NOMO-1 treated with DMSO at 0.1 percent for 48 hours (cell line): Measurements from ENCODE around the gene LHPP.

ENCODE experiments used
- DNase-seq: peaks from one replicate; lab custom pipeline; 2025; ENCODE audit not compliant: unreplicated experiment; lab: John Stamatoyannopoulos, UW

LHPP gene

DNA sequence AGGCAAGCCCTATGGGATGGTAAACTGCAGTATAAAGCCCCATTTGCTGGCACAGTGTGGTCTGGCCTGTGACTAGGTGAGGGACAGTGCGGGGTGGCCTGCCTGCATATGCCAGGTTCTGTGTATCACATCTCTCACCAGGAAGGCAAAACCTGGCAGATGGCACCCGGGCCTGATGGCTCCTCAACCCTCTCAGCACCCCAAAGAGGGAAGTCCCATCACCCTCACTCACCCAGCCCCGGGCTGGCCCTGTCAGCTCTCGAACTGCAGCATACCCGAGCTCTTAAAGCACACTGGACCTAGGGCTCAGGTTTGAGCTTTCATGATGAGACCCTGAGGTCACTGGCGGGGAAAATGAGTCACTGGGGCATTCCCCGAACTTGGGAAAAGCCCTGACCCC, 130.5 kb downstream of the LHPP start:
- no peak for DNase-seq

DNA sequence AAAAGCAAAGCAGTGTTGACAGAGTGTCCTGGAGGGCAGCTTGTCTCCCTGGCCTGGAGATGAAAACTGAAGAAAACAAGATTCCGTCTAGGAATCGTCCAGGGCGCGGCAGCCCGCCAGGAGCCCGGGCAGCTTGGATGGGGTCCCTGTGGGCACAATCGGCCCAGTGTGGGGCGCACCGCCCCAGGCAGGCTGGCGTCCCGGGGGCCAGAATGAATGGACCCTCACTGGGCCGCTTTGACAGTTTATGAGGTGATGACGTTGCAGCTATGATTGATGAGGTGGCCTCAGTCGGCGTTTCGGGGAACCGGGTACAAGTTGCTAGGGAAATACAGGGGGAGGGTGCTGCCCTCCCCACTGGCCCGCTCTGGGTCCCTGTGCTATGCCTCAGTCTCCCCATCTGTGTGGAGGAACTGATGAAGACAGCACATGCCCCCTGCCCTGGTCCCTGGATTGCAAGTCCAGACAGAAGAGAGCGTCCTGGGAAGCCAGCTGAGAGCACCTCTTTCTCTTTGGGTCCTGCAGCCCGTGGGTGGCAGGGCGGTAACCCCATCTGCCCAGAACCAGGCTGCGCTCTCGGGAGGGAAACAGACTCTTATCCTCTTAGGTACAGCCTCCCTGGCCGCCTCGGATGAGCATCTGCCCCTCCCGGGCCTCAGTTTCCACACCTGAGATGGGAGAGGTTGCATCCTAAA, 131.3 kb downstream of the LHPP start:
- DNase-seq: no peak

DNA sequence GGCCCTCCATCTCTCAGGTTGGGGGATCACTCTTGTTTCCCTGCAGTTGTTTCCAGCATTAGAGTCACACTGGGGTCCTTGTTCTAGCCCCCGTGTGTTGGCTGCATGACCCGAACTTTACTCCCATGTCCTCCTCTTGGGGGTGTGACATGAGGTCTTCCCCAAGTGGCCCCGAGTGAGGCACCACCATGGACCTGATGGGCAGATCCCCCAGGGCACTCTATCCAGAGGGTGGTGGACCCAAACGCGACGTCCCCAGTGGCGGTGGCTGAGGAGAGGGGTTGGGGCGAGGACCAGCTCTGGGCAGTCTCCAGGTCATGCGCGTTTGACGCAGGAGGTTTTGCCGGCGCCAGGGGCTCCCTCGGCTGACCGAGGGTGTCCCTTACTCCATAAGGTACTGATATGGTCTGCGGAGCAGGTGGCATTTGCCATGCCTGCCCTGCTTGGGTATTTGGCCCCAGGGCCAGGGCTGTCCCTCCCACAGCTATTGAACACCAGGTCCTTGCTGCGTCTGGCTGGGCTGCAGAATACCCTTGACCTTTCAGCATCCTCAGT, 131.9 kb downstream of the LHPP start:
- no peak for DNase-seq

DNA sequence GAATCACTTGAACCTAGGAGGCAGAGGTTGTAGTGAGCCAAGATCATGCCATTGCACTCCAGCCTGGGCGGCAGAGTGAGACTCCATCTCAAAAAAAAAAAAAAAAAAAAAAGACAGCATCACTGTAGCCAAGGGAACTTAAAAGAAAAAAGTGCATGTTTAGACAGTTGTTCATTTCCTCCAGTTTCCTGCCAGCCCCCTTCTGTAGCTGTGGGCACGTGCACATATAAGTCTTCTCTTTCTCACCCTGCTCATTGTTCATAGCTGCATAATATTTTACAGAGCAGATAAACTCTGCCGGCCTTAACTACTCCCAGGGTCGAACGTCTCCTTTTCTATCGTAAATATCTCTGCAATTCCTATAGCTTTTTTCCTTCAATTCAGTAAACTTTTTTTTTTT, 132.6 kb downstream of the LHPP start:
- DNase-seq: no peak

DNA sequence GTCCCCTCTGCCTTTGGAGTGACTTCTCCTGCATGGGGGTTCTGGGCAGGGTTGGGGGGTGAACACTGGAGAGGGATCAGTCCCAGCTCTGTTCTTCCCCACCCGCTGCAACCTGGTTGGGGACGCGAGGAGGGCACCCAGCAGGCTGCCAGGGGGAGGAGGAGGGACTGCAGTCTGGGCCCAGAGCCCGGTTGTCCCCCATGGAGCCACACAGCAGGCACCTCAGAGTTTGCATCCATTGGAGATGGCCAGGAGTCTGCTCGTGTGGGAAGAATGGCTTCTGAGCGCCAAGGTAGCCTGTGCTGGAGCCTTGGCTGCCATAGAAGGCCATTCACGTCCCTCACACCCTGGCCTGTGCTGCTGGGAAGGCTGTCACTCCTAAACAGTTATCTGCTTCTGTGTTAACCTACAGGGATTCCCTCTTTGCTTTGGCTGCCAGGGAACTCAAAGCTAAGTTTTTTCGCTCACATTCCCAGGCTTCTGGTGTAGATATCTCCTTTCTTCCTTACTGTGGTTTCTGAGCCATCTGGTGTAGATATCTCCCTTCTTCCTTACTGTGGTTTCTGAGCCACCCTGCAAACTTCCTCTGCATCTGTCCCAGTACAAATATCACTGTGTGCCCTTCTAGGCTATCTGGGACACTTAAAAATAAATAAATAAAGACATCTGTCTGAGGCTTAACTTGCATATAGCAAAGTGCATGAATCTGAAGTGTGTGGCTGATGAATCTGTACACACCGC, 133.7 kb downstream of the LHPP start:
- DNase-seq: no peak

DNA sequence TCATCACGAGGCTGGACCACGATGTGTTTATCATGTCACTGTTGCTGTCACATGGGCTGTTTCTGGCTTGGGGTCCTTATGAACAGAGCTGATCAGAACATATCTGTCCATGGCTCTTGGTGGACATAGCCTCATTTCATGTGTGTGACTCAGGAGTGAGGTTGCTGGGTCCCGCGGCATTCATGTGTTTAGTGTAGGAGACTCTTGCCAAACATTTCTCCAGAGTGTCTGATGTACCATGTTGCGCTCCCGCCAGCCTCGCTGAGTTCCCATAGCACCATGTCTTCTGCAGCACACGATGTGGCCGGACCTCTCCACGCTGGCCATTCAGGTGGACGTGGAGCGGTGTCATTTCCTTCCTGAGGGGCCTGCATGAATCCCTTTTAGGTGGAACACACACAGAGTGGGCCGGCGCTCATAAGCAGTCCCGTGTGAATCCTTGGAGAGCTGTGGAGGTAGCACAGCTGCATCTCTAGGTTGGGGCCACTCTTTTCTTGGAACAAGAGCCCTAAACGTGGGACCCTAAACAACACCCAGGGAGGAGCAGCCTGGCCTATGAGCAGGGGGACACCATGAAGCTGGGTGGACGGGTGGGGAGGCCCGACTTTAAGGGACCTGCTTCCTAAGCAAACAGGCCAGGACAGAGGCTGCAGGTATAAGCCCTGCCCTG, 134.6 kb downstream of the LHPP start:
- no peak for DNase-seq

DNA sequence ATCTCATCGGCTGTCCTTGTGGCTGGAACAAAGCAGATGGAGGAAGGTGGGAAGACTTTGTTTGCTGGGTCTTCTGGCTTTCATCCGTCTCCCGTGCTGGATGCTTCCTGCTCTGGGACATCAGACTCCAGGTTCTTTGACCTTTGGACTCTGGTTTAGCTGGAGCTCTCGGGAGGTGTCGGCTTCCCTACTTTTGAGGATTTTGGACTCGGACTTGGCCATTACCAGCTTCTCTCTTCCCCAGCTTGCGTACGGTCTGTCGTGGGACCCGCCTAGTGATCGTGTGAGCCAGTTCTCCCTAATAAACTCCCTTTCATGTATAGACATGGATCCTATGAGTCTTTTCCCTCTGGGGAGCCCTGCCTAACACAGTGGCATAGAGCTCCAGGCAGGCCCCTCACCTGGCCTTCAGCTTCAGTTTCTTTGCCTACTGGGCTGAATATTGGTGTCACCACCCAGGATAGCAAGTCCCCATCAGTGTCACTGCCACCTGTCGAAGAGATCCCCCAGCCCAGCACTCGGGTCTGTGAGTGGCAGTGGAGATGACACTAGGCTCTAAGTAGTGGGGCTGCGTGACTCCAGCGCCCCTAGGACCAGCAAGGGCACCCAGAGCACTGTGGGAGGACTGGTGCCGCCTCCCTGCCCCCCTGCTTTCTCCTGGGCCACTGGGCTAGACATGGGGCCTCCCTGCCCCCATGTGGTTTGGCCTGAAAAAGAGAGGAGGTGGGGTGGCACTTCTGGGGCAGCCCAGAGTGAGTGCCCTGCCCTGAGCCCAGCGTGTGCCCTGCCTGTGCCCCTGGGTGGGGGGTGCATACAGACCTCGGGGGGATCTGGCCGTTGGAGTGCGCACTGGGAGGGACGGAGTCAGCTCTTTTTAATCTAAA, 135.6 kb downstream of the LHPP start:
- no peak for DNase-seq

DNA sequence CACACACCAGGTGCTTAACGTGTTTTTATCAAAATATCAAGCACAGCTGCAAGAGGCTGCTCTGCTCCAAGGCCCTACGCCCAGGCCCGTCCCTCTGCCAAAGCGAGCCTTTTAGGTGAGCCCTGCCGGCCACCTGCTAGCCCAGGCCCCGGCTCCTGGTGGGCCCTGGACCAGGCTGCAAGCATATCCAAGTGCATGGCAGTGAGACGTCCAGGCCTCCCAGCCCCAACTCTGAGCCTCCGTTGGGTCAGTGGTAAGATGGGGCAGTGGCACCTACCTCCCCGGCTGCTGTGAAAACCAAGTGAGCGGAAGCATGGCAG, 136.2 kb downstream of the LHPP start:
- no peak for DNase-seq

DNA sequence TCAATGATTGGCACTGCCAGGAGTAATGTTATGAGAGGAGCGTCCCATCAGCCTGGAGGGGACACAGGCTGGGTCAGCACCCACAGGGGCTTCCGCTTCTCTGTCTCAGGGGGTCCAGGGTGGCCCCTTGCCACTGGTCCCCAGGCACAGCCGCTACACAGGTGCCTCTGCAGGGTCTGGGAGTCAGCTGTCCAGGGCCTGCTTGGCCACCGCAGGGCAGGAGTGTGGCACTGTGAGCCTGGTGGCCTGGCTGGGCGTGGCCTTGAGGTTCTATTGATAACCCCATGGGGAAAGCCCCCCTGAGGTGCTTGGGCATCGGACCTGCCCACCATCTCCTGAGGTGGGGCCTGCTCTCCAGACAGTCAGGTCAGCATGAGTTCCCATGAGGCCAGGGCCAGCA, 136.6 kb downstream of the LHPP start:
- DNase-seq: no peak

DNA sequence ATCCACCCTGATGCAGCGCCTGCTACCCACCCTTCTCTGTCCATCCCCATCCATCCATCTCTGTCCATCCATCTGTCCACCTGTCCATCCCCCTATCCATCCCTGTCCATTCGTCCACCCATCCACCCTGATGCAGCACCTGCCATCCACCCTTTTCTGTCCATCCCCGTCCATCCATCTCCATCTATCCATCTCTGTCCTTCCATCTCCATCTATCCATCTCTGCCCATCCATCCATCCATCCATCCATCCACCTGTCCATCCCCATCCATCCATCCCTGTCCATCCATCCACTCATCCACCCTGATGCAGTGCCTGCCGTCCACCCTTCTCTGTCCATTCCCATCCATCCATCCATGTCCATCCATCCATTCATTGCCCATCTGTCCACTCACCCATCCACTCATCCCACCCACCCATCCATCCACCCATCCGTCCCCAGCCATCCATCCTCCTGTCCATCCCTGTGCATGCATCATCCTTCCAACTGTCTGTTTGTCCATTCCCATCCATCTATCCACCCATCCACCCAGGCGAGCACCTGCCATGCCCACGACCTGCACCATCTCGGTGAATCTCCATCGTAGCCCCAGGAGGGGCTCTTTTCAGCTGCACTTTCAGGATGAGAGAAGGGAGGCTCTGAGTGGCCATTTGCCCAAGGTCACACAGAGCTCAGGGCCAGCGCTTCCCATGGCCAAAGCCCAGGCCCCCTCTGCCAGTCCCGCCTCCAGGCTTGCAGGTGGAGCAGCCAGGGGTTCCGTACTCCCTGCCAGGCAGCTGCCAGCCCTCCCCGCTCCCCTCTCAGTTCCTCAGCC, 137.4 kb downstream of the LHPP start:
- DNase-seq: no peak

DNA sequence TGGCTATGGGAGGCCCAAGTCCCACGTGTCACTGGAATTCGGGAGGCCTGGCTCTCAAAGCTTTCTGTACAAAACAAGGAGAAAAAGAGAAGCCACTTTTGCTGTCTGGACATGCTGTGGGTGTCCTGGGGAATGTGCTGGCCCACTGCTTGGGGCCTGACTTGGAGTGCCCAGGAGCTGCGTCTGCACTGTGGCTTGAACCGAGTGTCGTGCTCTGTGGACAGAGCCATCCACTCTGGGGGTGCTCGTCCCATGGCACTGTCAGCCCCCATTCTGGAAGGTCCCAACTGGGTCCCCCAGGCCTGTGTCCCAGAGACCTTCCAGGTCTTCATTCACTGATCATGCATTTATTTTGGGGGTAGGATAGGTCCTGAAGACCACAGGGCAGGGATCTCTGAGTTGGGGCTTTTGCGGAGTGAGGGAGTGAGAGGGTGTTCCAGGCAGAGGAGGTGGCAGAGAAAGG, 138.0 kb downstream of the LHPP start:
- no peak for DNase-seq

DNA sequence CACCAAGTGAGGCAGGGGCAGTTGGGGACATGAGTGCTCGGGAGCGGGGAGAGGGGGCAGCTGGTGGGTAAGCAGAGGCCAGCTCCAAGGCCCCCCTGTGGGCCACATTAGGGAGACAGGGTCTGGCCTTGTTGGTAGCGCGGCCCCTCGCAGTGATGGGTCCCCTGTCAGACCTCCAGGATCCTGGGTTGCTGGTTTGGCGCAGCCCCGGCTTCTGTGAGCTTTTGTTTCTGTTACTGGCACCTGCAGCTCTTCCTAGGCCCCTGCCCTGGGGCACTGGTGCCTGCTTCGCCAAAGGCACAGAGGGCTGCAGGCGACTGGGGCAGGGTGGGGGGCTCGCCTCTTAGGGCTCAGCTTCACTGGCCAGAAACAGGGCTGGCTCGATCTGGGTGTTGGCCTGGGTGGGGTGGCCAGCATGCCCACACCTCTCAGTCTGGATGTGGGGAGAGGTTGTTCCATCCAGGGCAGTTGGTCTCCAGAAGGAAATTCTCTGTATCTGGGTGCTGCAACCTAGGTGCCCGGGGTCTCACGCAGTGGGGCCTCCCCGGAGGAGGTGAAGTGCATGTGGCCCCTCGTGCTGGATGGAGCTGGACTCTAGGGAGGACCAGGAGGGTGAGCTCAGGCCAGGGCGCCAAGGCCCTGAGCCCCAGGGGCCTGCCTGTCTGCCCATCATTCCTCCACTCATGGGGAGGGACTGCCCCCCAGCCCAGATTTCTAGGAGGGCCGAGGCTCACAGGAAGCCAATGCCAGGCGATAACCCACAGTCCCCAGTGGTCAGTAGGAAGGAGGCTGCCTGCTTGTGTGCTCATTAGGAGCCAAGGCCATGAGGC, 138.6 kb downstream of the LHPP start:
- DNase-seq: no peak

DNA sequence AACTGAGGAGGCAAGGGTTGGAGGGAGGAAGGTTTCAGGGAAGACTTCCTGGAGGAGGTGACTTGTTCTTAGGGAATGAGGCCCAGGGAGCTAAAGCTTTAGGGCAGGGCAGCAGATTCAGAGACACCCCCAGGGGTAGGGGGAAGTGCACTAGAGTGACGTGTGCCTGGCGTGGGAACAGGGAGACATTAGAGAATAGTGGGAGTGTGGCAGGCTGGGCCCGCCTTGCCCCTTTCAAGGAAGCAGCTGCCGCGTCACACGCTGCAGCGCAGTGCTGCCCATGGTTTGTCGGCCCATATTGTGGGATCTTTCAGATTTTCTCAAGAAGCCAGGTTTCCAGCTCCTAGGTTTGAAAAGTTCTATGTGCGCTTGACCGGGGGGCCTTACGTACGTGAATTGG, 139.4 kb downstream of the LHPP start:
- DNase-seq: no peak

DNA sequence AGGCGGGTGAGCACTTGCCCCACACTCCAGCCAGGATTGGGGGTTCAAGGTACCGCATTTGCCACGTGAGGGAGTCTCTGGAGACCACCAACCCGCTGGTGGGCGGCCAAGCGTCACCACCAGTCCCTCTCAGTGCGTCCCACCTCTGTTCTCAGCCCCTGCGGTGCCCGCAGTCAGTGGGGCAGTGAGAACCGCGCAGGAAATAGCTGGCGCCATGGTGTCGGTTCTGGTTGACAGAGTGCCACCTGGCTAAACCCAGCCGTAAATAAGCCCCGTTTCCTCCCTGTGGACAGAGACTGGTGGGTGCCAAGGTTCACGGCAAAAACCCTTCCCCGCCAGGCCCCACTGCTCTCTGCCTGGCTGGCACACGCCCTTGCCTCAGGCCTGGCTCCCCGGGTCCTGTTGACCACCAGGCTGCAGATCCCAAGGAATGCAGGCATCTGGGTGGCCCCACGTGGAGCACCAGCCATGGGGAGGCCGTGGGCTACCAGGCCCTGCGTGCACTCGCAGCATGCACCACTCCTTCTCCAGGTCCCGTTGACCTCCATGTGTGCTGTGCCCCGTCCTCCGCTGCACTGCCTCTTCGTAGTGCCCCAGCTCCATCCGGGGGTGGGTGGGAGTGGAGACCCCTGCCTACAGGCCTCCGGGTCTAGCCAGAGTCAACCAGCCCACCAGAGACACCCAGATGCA, 140.0 kb downstream of the LHPP start:
- no peak for DNase-seq

DNA sequence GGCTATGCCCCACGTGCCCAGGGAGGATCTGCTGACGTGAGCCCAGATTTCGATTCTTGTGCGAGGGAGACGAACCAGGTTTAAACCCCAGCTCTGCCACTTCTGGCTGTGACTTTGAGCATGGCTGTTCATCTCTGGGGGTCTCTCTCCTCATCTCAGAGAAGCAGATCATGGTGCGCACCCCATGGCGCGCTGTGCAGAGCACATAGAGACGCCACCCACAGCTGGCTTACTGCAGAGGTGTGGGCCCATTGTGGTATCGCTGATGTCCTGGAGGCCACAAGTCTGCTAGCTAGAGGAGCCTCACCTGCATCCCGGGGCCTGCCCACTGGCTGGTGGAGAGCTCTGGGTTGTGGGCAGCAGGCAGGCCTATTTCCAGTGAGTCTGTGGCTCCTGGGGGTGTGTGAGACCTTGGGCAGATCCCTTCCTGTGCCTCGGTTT, 140.5 kb downstream of the LHPP start:
- DNase-seq: no peak

DNA sequence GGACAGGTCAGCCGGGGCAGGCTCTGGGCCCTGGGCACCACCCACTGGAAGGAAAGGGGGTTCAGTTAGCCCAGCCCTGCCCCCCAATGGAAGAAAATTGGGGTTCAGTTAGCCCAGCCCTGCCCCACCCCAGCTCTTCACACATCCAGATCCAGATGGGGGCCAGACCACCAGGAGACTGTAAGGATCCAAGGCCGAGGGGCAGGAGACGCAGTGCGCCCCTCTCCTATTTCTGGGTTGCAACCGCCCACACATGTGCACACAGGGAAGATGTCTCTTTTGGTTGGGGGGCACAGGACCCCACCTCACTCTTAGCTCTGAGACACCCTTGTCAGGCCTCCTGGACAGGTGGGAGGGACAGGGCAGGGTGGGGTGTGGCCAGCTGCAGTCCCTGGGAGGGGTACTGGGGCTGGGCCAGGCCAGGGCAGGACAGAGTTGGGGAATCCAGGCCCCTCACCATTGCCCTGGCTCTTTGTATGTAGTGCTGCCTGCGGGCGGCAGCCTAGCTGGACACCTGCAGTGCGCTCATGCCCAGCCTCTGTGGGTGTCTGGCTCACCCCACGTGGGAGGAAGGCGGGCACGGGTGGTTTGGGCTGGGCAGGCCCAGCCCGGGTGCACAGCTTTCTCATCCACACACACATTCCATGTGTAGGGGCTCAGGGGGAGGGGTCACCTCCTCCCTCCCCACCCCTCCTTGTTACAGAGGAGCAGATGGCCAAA, 141.2 kb downstream of the LHPP start:
- DNase-seq: no peak

DNA sequence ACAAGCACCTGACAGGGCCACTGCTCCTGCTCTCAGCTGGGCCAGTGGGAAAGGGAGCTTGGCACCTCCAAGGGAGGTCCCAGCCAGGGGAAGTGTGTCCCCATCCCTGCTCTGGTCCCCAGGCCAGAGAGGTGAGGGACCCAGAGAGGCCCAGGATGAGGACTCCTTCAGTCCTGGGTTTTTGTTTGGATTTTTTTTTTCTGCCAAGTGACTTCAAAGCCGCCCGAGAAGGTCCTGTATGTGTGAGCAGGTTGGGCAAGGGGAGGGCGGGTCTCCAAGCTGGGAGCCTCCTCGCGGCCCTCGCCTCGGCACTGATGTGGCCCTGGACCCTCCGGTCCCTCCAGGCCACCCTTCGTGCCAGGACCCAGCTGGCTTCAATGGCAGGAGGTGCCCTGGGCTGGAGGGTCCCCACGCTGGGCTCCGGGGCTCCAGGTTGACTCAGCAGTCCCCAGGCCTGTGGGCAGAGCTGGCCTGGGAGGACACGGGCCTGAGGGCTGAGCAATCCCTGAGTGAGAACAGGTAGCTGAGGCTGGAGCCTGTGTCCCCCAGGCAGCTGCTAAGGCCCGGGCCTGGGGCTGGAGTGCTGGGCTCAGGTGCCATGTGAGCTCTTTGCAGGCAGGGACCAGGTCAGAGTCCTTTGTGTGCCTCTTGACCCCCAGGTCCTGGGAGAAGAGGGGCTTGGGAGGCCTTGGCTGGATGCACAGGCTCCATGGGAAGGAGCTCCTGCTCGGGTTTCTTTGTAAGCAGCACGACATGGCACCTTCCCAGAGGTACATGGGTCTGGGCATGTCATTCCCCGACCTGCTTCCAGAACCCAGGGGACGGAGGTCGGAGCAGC, 142.0 kb downstream of the LHPP start:
- DNase-seq: no peak
